Activated CD4-positive, alpha-beta T cell treated with anti-CD3 and anti-CD28 coated beads for 36 hours (primary cell): ENCODE results near the gene RALGPS1. TPM values are rescaled to one million over a fixed set of nuclear protein-coding genes. Genes with fewer than 3 reads are reported as not detected.

Experiments used
- ATAC-seq: fragments of 200-7000 bp; cut with Tn5 transposase; one replicate; pipeline ENCODE4 v1.10.0; 2021; ENCODE audit warnings: mild to moderate bottlenecking, moderate library complexity
- CTCF ChIA-PET: fragments of 350-600 bp; sonication (Branson Sonifier 250); formaldehyde crosslinking; loops from one replicate; lab custom pipeline; 2021; ENCODE audit warnings: antibody characterized with exemption; lab: Charles Lee
- POLR2A ChIA-PET: fragments of 350-600 bp; sonication (Branson Sonifier 250); formaldehyde crosslinking; loops from one replicate; lab custom pipeline; 2021; ENCODE audit warnings: antibody characterized with exemption, inconsistent platforms; lab: Charles Lee
- DNase-seq: peaks from one replicate; pipeline ENCODE4 v3.0.0-alpha.2; 2020
- H3K27ac Mint-ChIP-seq: one replicate; pipeline ENCODE4 v1.8.0; 2021; ENCODE audit warnings: mixed read lengths
- H3K27me3 Mint-ChIP-seq: one replicate; pipeline ENCODE4 v1.8.0; 2021; ENCODE audit warnings: mixed read lengths
- H3K36me3 Mint-ChIP-seq: one replicate; pipeline ENCODE4 v1.8.0; 2021; ENCODE audit warnings: low read depth, mixed read lengths
- H3K4me1 Mint-ChIP-seq: one replicate; pipeline ENCODE4 v1.8.0; 2021; ENCODE audit warnings: mixed read lengths
- H3K4me3 Mint-ChIP-seq: one replicate; pipeline ENCODE4 v1.8.0; 2021; ENCODE audit warnings: mild to moderate bottlenecking, moderate library complexity, mixed read lengths
- H3K9me3 Mint-ChIP-seq: one replicate; pipeline ENCODE4 v1.8.0; 2021; ENCODE audit warnings: low read depth, mixed read lengths
- intact Hi-C, 2 experiments: fragments of 100-400 bp; cut with DNase I in 1 of 2; cut with micrococcal nuclease in 1 of 2; formaldehyde crosslinking; loops; one replicate each; pipeline versions ENCODE4 v1.14.2 to v1.15.1; 2022 to 2024; cut with DNase I, micrococcal nuclease
- total RNA-seq, 2 experiments: library from RNA; stranded (reverse); gene quantifications; one replicate each; pipeline ENCODE4 v1.2.3, GENCODE V29; 2021

Gene RALGPS1
- total RNA-seq, 2 experiments from 2014 or later, result 1.2 to 2.2 TPM

GRCh38 chr9:127027694-127028093 lies 113.1 kb downstream of the RALGPS1 start:
- Mint-ChIP-seq H3K4me3 (no peak overlapping the region), H3K36me3 (no peaks in the 10 kb centered on the region), H3K4me1 (no peaks in the 10 kb centered on the region), H3K27me3 (peaks cover 9% of the 10 kb centered on the region), H3K9me3 (no peaks in the 10 kb centered on the region), H3K27ac (no peak overlapping the region)
- CTCF ChIA-PET, result no interaction called here
- POLR2A ChIA-PET, result no interaction called here
- DNase-seq, result no peak
- intact Hi-C loops, result no loop called here
- ATAC-seq, result no peak

GRCh38 chr9:127029548-127029947 lies 115.0 kb downstream of the RALGPS1 start:
- ChIA-PET POLR2A (no interaction called here), CTCF (interaction anchor here (0.6 kb wide), 1 partner anchor 67 kb away, joined by 4 read pairs; no protein-coding TSS in a partner anchor)
- no peak overlapping the region for H3K27ac Mint-ChIP-seq
- no peaks in the 10 kb centered on the region for H3K9me3 Mint-ChIP-seq
- intact Hi-C loops, result no loop called here
- DNase-seq (no peak), ATAC-seq (no peak)
- no peaks in the 10 kb centered on the region for H3K4me1 Mint-ChIP-seq
- no peaks in the 10 kb centered on the region for H3K36me3 Mint-ChIP-seq
- peaks cover 4% of the 10 kb centered on the region for H3K27me3 Mint-ChIP-seq
- H3K4me3 Mint-ChIP-seq, result no peak overlapping the region

- Mint-ChIP-seq H3K4me3 (no peak overlapping the region), H3K9me3 (no peaks in the 10 kb centered on the region), H3K27ac (no peak overlapping the region), H3K4me1 (no peaks in the 10 kb centered on the region), H3K36me3 (no peaks in the 10 kb centered on the region), H3K27me3 (peaks cover 3% of the 10 kb centered on the region)
- POLR2A ChIA-PET, result interaction anchor here (0.5 kb wide), 1 partner anchor 26 kb away, joined by 6 read pairs; no protein-coding TSS in a partner anchor
- ATAC-seq, result no peak
- CTCF ChIA-PET, result interaction anchor here (0.7 kb wide), 1 partner anchor 629 kb away, joined by 6 read pairs; no protein-coding TSS in a partner anchor
- no peak for DNase-seq
- intact Hi-C loops, result no loop called here
Measured at GRCh38 chr9:127030814-127031740, 116.5 kb downstream of the RALGPS1 start.

- Mint-ChIP-seq H3K4me3 (no peak overlapping the region), H3K4me1 (no peaks in the 10 kb centered on the region), H3K9me3 (no peaks in the 10 kb centered on the region), H3K27me3 (no peaks in the 10 kb centered on the region), H3K27ac (no peak overlapping the region), H3K36me3 (no peaks in the 10 kb centered on the region)
- no peak for ATAC-seq
- POLR2A ChIA-PET, result no interaction called here
- intact Hi-C loops, result no loop called here
- DNase-seq, result no peak
- CTCF ChIA-PET, result interaction anchor here (0.8 kb wide), 1 partner anchor 9 kb away, joined by 3 read pairs; no protein-coding TSS in a partner anchor
Measured at GRCh38 chr9:127032256-127032655, 117.7 kb downstream of the RALGPS1 start.

GRCh38 chr9:127033061-127033460 lies 118.5 kb downstream of the RALGPS1 start:
- Mint-ChIP-seq H3K27me3 (no peaks in the 10 kb centered on the region), H3K9me3 (no peaks in the 10 kb centered on the region), H3K4me1 (no peaks in the 10 kb centered on the region), H3K36me3 (no peaks in the 10 kb centered on the region), H3K4me3 (no peak overlapping the region), H3K27ac (no peak overlapping the region)
- CTCF ChIA-PET, result interaction anchor here (0.6 to 0.8 kb wide), 2 partner anchors 9 to 327 kb away, joined by 3 read pairs; no protein-coding TSS in a partner anchor
- intact Hi-C loops, result no loop called here
- POLR2A ChIA-PET, result no interaction called here
- ATAC-seq, result no peak
- DNase-seq, result no peak

GRCh38 chr9:127033789-127034188 lies 119.2 kb downstream of the RALGPS1 start:
- no peaks in the 10 kb centered on the region for H3K9me3 Mint-ChIP-seq
- ATAC-seq, result no peak
- no peak for DNase-seq
- CTCF ChIA-PET, result no interaction called here
- no peaks in the 10 kb centered on the region for H3K4me1 Mint-ChIP-seq
- H3K4me3 Mint-ChIP-seq, result no peak overlapping the region
- no peaks in the 10 kb centered on the region for H3K27me3 Mint-ChIP-seq
- POLR2A ChIA-PET, result no interaction called here
- H3K36me3 Mint-ChIP-seq, result no peaks in the 10 kb centered on the region
- intact Hi-C loops, result no loop called here
- H3K27ac Mint-ChIP-seq, result no peak overlapping the region

GRCh38 chr9:127034691-127035090 lies 120.1 kb downstream of the RALGPS1 start:
- CTCF ChIA-PET, result no interaction called here
- Mint-ChIP-seq H3K4me1 (no peaks in the 10 kb centered on the region), H3K9me3 (no peaks in the 10 kb centered on the region), H3K36me3 (no peaks in the 10 kb centered on the region), H3K27me3 (no peaks in the 10 kb centered on the region), H3K27ac (no peak overlapping the region), H3K4me3 (no peak overlapping the region)
- intact Hi-C loops, result no loop called here
- POLR2A ChIA-PET, result no interaction called here
- no peak for DNase-seq
- ATAC-seq, result no peak

- ATAC-seq (no peak), DNase-seq (no peak)
- Mint-ChIP-seq H3K4me3 (no peak overlapping the region), H3K27me3 (no peaks in the 10 kb centered on the region), H3K36me3 (no peaks in the 10 kb centered on the region), H3K27ac (no peak overlapping the region), H3K4me1 (no peaks in the 10 kb centered on the region), H3K9me3 (no peaks in the 10 kb centered on the region)
- intact Hi-C loops, result no loop called here
- ChIA-PET CTCF (interaction anchor here (1.2 kb wide), 1 partner anchor 11 kb away, joined by 5 read pairs; no protein-coding TSS in a partner anchor), POLR2A (no interaction called here)
Measured at GRCh38 chr9:127035423-127035822, 120.8 kb downstream of the RALGPS1 start.

GRCh38 chr9:127035948-127036347 lies 121.4 kb downstream of the RALGPS1 start:
- Mint-ChIP-seq H3K4me1 (no peaks in the 10 kb centered on the region), H3K36me3 (no peaks in the 10 kb centered on the region), H3K4me3 (no peak overlapping the region), H3K27me3 (no peaks in the 10 kb centered on the region), H3K9me3 (no peaks in the 10 kb centered on the region), H3K27ac (no peak overlapping the region)
- no peak for ATAC-seq
- ChIA-PET POLR2A (interaction anchor here (0.6 kb wide), 1 partner anchor 166 kb away, joined by 4 read pairs; no protein-coding TSS in a partner anchor), CTCF (interaction anchor here (1.2 kb wide), 1 partner anchor 10 kb away, joined by 5 read pairs; no protein-coding TSS in a partner anchor)
- intact Hi-C loops, result no loop called here
- DNase-seq, result no peak

- no peaks in the 10 kb centered on the region for H3K9me3 Mint-ChIP-seq
- POLR2A ChIA-PET, result interaction anchor here (0.6 kb wide), 1 partner anchor 166 kb away, joined by 4 read pairs; no protein-coding TSS in a partner anchor
- no peak overlapping the region for H3K4me3 Mint-ChIP-seq
- no peak overlapping the region for H3K27ac Mint-ChIP-seq
- H3K27me3 Mint-ChIP-seq, result no peaks in the 10 kb centered on the region
- no peaks in the 10 kb centered on the region for H3K36me3 Mint-ChIP-seq
- intact Hi-C loops, result no loop called here
- DNase-seq, result no peak
- CTCF ChIA-PET, result interaction anchor here (1.2 kb wide), 1 partner anchor 10 kb away, joined by 5 read pairs; no protein-coding TSS in a partner anchor
- no peaks in the 10 kb centered on the region for H3K4me1 Mint-ChIP-seq
- ATAC-seq, result no peak
Measured at GRCh38 chr9:127036437-127036836, 121.9 kb downstream of the RALGPS1 start.

- DNase-seq, result no peak
- H3K4me3 Mint-ChIP-seq, result no peak overlapping the region
- H3K27ac Mint-ChIP-seq, result no peak overlapping the region
- H3K4me1 Mint-ChIP-seq, result no peaks in the 10 kb centered on the region
- ChIA-PET POLR2A (interaction anchor here (0.8 kb wide), 1 partner anchor 414 kb away, joined by 3 read pairs; no protein-coding TSS in a partner anchor), CTCF (interaction anchor here (0.7 kb wide), 1 partner anchor 98 kb away, joined by 3 read pairs; no protein-coding TSS in a partner anchor)
- H3K9me3 Mint-ChIP-seq, result no peaks in the 10 kb centered on the region
- no peaks in the 10 kb centered on the region for H3K27me3 Mint-ChIP-seq
- intact Hi-C loops, result no loop called here
- H3K36me3 Mint-ChIP-seq, result no peaks in the 10 kb centered on the region
- ATAC-seq, result no peak
Measured at GRCh38 chr9:127038531-127038930, 123.9 kb downstream of the RALGPS1 start.
